ENCODE data around the gene SLC25A28. TPM values are rescaled to one million over a fixed set of nuclear protein-coding genes. Genes with fewer than 3 reads are reported as not detected.
"Not testable (repeated sequence)": the region's sequence is repeated elsewhere in the genome, so short reads cannot be mapped to it uniquely, and the experiment has no call there.

The SLC25A28 gene
- total RNA-seq, 4 donors from 2014 or later = 29.8 to 42.8 (median 31.5) TPM

GRCh38 chr10:99609186-99609585 is 11.1 kb downstream of the SLC25A28 start:
- 96% methylated on average over 2 of the region's 2 CpGs for WGBS
- TF ChIP-seq CTCF (IDR thresholded peaks at IDR 0.05) (no peak), EP300 (IDR thresholded peaks at IDR 0.05) (no peak), POLR2A (IDR thresholded peaks at IDR 0.05; ENCODE audit: low read depth) (no peak), POLR2AphosphoS5 (IDR thresholded peaks at IDR 0.05) (no peak)
- intact Hi-C loops (cut with DNase I) = no loop called here
- H3K4me3 ChIP-seq = no peak overlapping the region
- H3K27me3 ChIP-seq = no peaks in the 10 kb centered on the region
- H3K4me1 ChIP-seq = no peaks in the 10 kb centered on the region
- DNase-seq (ENCODE audit: extremely low spot score) = no peak
- no peak overlapping the region for H3K27ac ChIP-seq (replicated peaks in 1 of 4)
- H3K9me3 ChIP-seq = no peaks in the 10 kb centered on the region
- H3K36me3 ChIP-seq = peaks cover 13 to 46% (median 37%) of the 10 kb centered on the region in 4 donors

GRCh38 chr10:99605351-99605750 is 14.9 kb downstream of the SLC25A28 start:
- 90% methylated on average over 2 of the region's 2 CpGs for WGBS
- no peaks in the 10 kb centered on the region for H3K9me3 ChIP-seq
- intact Hi-C loops (cut with DNase I) = no loop called here
- DNase-seq (ENCODE audit: extremely low spot score) = no peak
- H3K27me3 ChIP-seq = no peaks in the 10 kb centered on the region
- H3K4me1 ChIP-seq = no peaks in the 10 kb centered on the region
- peaks cover 7 to 17% (median 12%) of the 10 kb centered on the region in 4 donors for H3K36me3 ChIP-seq
- TF ChIP-seq POLR2A (IDR thresholded peaks at IDR 0.05; ENCODE audit: low read depth) (no peak), CTCF (IDR thresholded peaks at IDR 0.05) (no peak), EP300 (IDR thresholded peaks at IDR 0.05) (no peak), POLR2AphosphoS5 (IDR thresholded peaks at IDR 0.05) (no peak)
- no peak overlapping the region for H3K27ac ChIP-seq (replicated peaks in 1 of 4)
- no peak overlapping the region for H3K4me3 ChIP-seq

GRCh38 chr10:99604862-99605261 is 15.4 kb downstream of the SLC25A28 start:
- TF ChIP-seq EP300 (IDR thresholded peaks at IDR 0.05) = no peak
- no peak for TF ChIP-seq POLR2AphosphoS5 (IDR thresholded peaks at IDR 0.05)
- no peak for TF ChIP-seq CTCF (IDR thresholded peaks at IDR 0.05)
- TF ChIP-seq POLR2A (IDR thresholded peaks at IDR 0.05; ENCODE audit: low read depth) = no peak
- Histone ChIP-seq H3K36me3 (peaks cover 2 to 12% (median 7%) of the 10 kb centered on the region in 4 donors), H3K4me3 (no peak overlapping the region), H3K9me3 (no peaks in the 10 kb centered on the region), H3K27ac (replicated peaks in 1 of 4) (no peak overlapping the region), H3K27me3 (peaks cover 0 to 4% (median 0%) of the 10 kb centered on the region in 4 donors), H3K4me1 (no peaks in the 10 kb centered on the region)
- 100% methylated on average over 1 of the region's 1 CpG for WGBS
- intact Hi-C loops (cut with DNase I) = no loop called here
- no peak for DNase-seq (ENCODE audit: extremely low spot score)

- Histone ChIP-seq H3K9me3 (no peaks in the 10 kb centered on the region), H3K27ac (replicated peaks in 1 of 4) (no peak overlapping the region), H3K4me3 (no peak overlapping the region), H3K4me1 (no peaks in the 10 kb centered on the region), H3K27me3 (peaks cover 0 to 16% (median 2%) of the 10 kb centered on the region in 4 donors), H3K36me3 (no peaks in the 10 kb centered on the region)
- intact Hi-C loops (cut with DNase I) = no loop called here
- no peak for TF ChIP-seq CTCF (IDR thresholded peaks at IDR 0.05)
- TF ChIP-seq POLR2AphosphoS5 (IDR thresholded peaks at IDR 0.05) = no peak
- no peak for DNase-seq (ENCODE audit: extremely low spot score)
- 65% methylated on average over 8 of the region's 8 CpGs for WGBS
Observed at GRCh38 chr10:99598781-99599509, 21.3 kb downstream of the SLC25A28 start.

GRCh38 chr10:99598011-99598410 is 22.2 kb downstream of the SLC25A28 start:
- TF ChIP-seq EP300 (IDR thresholded peaks at IDR 0.05) (no peak), POLR2AphosphoS5 (IDR thresholded peaks at IDR 0.05) (no peak), POLR2A (IDR thresholded peaks at IDR 0.05; ENCODE audit: low read depth) (no peak), CTCF (IDR thresholded peaks at IDR 0.05) (no peak)
- H3K9me3 ChIP-seq = no peaks in the 10 kb centered on the region
- peaks cover 0 to 16% (median 2%) of the 10 kb centered on the region in 4 donors for H3K27me3 ChIP-seq
- H3K27ac ChIP-seq (replicated peaks in 1 of 4) = no peak overlapping the region
- H3K4me3 ChIP-seq = no peak overlapping the region
- DNase-seq (ENCODE audit: extremely low spot score) = no peak
- no peaks in the 10 kb centered on the region for H3K4me1 ChIP-seq
- intact Hi-C loops (cut with DNase I) = no loop called here
- no peaks in the 10 kb centered on the region for H3K36me3 ChIP-seq
- 67% methylated on average over 4 of the region's 4 CpGs for WGBS

- DNase-seq (ENCODE audit: extremely low spot score); H3K27ac ChIP-seq (replicated peaks in 1 of 4); H3K4me1 ChIP-seq; H3K4me3 ChIP-seq; H3K9me3 ChIP-seq; intact Hi-C loops (cut with DNase I); H3K36me3 ChIP-seq: not testable (repeated sequence)
- peaks cover 0 to 18% (median 2%) of the 10 kb centered on the region in 4 donors for H3K27me3 ChIP-seq
- 85% methylated on average over 4 of the region's 4 CpGs for WGBS
Observed at GRCh38 chr10:99596708-99597107, 23.5 kb downstream of the SLC25A28 start.

Data from esophagus muscularis mucosa (tissue), 4 donors.